Fibroblast of mammary gland (primary cell): ENCODE data around the gene ASPDH.

Experiments used
- DNase-seq: peaks from one replicate; pipeline ENCODE4 v3.0.0-alpha.2; 2010; ENCODE audit warnings: low read depth
- H3K4me3 ChIP-seq: 2 replicates; pipeline ENCODE4 v1.5.1; 2011; ENCODE audit warnings: low read depth, mild to moderate bottlenecking, low read length, moderate library complexity; ENCODE audit not compliant: control insufficient read depth
- CTCF ChIP-seq: conservative IDR thresholded peaks from 2 replicates; pipeline ENCODE4 v1.5.1; 2011; ENCODE audit warnings: low read depth, low read length, inconsistent platforms; ENCODE audit not compliant: control insufficient read depth, insufficient read depth

ASPDH gene

DNA sequence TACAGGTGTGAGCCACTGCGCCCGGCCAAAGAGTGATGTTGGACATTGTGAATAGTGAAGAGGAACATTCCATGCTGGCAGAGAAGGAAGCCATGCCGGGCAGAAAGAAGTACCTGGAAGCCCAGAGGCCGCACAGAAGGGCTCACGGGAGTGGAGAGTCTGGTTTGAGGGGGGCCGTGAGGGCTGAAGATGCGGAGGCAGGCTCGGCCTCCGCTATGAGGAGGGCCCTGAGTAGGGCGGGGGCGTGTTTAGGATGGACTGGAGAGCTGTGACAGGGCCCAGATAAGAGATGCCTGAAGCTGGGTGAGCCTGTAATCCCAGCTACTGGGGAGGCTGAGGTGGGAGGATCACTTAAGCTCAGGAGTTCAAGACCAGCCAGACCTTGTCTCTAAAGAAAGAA, 4.3 kb downstream of the ASPDH start:
- no peak overlapping the region for H3K4me3 ChIP-seq
- no peak for DNase-seq
- TF ChIP-seq CTCF = no peak

GRCh38 chr19:50508843-50509190, 4.9 kb downstream of the ASPDH start:
- no peak for TF ChIP-seq CTCF
- no peak overlapping the region for H3K4me3 ChIP-seq
- no peak for DNase-seq

DNA sequence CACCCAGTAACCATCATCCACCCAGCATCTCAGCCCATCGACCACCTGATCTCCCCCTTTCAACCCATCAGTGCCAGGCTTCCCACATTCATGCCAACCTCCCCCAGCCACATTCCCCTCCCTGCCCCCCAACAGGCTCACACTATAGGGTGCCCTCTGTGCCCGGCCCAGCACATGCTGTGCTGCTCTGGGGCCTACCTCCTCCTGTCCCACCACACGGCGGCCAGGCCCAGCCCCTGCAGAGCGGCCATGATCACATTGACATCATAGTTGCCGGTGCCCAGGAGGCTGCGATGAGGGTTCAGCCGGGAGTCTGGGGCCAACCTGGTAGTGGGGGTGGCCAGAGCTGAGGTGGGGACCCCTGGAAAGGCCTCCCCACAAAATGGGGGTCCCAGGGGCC, 6.3 kb downstream of the ASPDH start:
- H3K4me3 ChIP-seq = no peak overlapping the region
- no peak for TF ChIP-seq CTCF
- DNase-seq = no peak

GRCh38 chr19:50506700-50507099, 7.0 kb downstream of the ASPDH start:
- no peak for TF ChIP-seq CTCF
- no peak for DNase-seq
- H3K4me3 ChIP-seq = no peak overlapping the region

GRCh38 chr19:50505856-50506611, 7.7 kb downstream of the ASPDH start:
- no peak for DNase-seq
- H3K4me3 ChIP-seq = no peak overlapping the region
- TF ChIP-seq CTCF = no peak

DNA sequence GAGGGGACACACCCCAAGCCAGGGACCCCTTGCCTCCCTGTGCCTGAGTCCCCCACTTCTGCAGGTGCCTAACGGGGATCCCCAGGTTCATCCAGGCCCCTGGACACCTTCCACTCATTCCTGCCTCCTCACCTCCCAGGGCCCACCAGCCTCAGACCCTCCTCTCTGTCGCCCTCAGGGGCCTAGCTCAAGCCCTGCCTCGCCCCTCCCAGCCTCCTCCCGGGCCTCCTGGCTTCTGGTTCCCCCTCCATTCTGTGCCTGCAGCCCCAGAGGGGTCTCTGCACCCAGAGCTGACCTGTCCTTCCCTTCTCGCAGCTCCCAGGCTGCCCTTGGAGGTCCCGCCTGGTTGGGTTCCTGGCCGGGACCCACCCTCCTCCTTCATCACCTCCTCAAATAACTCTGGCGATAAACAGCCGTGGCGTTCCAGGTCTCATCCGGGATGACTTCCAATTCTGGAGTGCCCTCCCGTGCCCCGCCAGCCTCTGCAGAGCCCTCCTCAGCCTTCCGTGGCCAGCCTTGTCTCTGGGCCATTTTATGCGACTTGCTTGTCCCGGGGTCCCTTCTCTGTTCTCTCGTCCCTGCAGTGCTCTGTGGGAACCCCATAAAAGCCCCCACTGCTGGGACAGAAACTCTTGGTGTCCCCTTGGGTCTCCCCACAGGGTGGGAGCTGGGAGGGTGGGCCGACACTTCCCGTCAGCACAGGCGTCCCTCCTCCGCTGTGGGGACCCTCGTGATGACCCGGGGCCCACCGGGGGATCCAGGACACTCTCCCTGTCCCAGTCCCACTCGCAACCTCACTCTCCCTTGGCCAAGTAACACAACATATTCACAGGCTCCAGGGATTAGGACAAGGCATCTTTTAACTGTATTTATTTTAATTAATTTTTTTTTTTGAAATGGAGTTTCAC, 11.9 kb downstream of the ASPDH start:
- TF ChIP-seq CTCF = no peak
- H3K4me3 ChIP-seq = no peak overlapping the region
- no peak for DNase-seq
